WTC11 (cell line): Measurements from ENCODE around the gene NXN. TPM values are rescaled to one million over a fixed set of nuclear protein-coding genes. Genes with fewer than 3 reads are reported as not detected.

Experiments
- ATAC-seq: fragments of 200-7000 bp; cut with Tn5 transposase; 2 replicates; pipeline ENCODE4 v1.10.0; 2021; ENCODE audit warnings: mild to moderate bottlenecking, moderate library complexity
- CTCF ChIA-PET: fragments of 300-600 bp; sonication (Branson Sonifier 250); formaldehyde crosslinking; loops from one replicate; lab custom pipeline; 2021; ENCODE audit warnings: antibody characterized with exemption; lab: Charles Lee
- POLR2A ChIA-PET: fragments of 350-600 bp; sonication (Branson Sonifier 250); formaldehyde crosslinking; loops from one replicate; lab custom pipeline; 2021; ENCODE audit warnings: antibody characterized with exemption; lab: Charles Lee
- DNase-seq: peaks from one replicate; pipeline ENCODE4 v3.0.0; 2021; ENCODE audit warnings: low spot score
- H3K27ac Mint-ChIP-seq: 2 replicates; pipeline ENCODE4 v1.8.0; 2021; ENCODE audit warnings: mixed read lengths
- H3K27me3 Mint-ChIP-seq: 2 replicates; pipeline ENCODE4 v1.8.0; 2021; ENCODE audit warnings: low read depth, mild to moderate bottlenecking, moderate library complexity, mixed read lengths
- H3K36me3 Mint-ChIP-seq: 2 replicates; pipeline ENCODE4 v1.8.0; 2021; ENCODE audit warnings: mixed read lengths
- H3K4me1 Mint-ChIP-seq: 2 replicates; pipeline ENCODE4 v1.8.0; 2022; ENCODE audit warnings: mixed read lengths
- H3K4me3 Mint-ChIP-seq: 2 replicates; pipeline ENCODE4 v1.8.0; 2021; ENCODE audit warnings: mild to moderate bottlenecking, moderate library complexity, mixed read lengths
- H3K9me3 Mint-ChIP-seq: 2 replicates; pipeline ENCODE4 v1.8.0; 2021; ENCODE audit warnings: mixed read lengths
- AFF4 ChIP-seq: sonication (generic); formaldehyde crosslinking; IDR thresholded peaks from 2 replicates; pipeline ENCODE4 v1.8.1; 2023; ENCODE audit warnings: mild to moderate bottlenecking, missing genetic modification reagents, borderline replicate concordance
- EMX1 ChIP-seq: fragments of 250-450 bp; sonication (Bioruptor Pico); IDR thresholded peaks from 2 replicates; pipeline ENCODE4 v1.8.0; 2021; ENCODE audit warnings: mild to moderate bottlenecking
- GABPB1 ChIP-seq: sonication (generic); formaldehyde crosslinking; IDR thresholded peaks from 2 replicates; pipeline ENCODE4 v1.8.1; 2023; ENCODE audit warnings: mild to moderate bottlenecking, missing genetic modification reagents
- IRF1 ChIP-seq: sonication (generic); formaldehyde crosslinking; IDR thresholded peaks from 2 replicates; pipeline ENCODE4 v1.8.0; 2023; ENCODE audit warnings: missing genetic modification reagents
- MLX ChIP-seq: sonication (generic); formaldehyde crosslinking; IDR thresholded peaks from 2 replicates; pipeline ENCODE4 v1.8.1; 2023; ENCODE audit warnings: mild to moderate bottlenecking, missing genetic modification reagents, moderate library complexity
- NFE2L1 ChIP-seq: sonication (generic); formaldehyde crosslinking; IDR thresholded peaks from 2 replicates; pipeline ENCODE4 v1.8.1; 2023; ENCODE audit warnings: missing genetic modification reagents
- NFYB ChIP-seq: sonication (generic); formaldehyde crosslinking; conservative IDR thresholded peaks from 2 replicates; pipeline ENCODE4 v1.8.0; 2022; ENCODE audit warnings: low read depth, missing genetic modification reagents
- SMAD3 ChIP-seq: sonication (generic); formaldehyde crosslinking; IDR thresholded peaks from 2 replicates; pipeline ENCODE4 v1.8.0; 2022; ENCODE audit warnings: missing genetic modification reagents, mild to moderate bottlenecking, borderline replicate concordance
- SOX15 ChIP-seq: fragments of 250-450 bp; sonication (Bioruptor Pico); IDR thresholded peaks from 2 replicates; pipeline ENCODE4 v1.9.0; 2021; ENCODE audit warnings: mild to moderate bottlenecking
- TCF7 ChIP-seq: sonication (generic); formaldehyde crosslinking; IDR thresholded peaks from 2 replicates; pipeline ENCODE4 v1.8.0; 2022; ENCODE audit warnings: mild to moderate bottlenecking, low read depth, missing genetic modification reagents, moderate library complexity
- TEAD1 ChIP-seq: sonication (generic); formaldehyde crosslinking; IDR thresholded peaks from 2 replicates; pipeline ENCODE4 v1.8.0; 2022; ENCODE audit warnings: mild to moderate bottlenecking, missing genetic modification reagents
- TEAD4 ChIP-seq: sonication (generic); formaldehyde crosslinking; IDR thresholded peaks from 2 replicates; pipeline ENCODE4 v1.8.0; 2022; ENCODE audit warnings: mild to moderate bottlenecking, missing genetic modification reagents
- ZNF232 ChIP-seq: sonication (generic); formaldehyde crosslinking; IDR thresholded peaks from 2 replicates; pipeline ENCODE4 v1.8.0; 2022; ENCODE audit warnings: mild to moderate bottlenecking, missing genetic modification reagents
- total RNA-seq: library from RNA; stranded (reverse); gene quantifications from 3 replicates; pipeline ENCODE4 v1.2.3, GENCODE V29; 2021
- TF ChIP-seq, protein P1 (sequence below): fragments of 250-450 bp; sonication (Bioruptor Pico); IDR thresholded peaks from 2 replicates; pipeline ENCODE4 v1.9.0; 2021; ENCODE audit warnings: mild to moderate bottlenecking
- TF ChIP-seq, protein P2 (sequence below): sonication (generic); formaldehyde crosslinking; IDR thresholded peaks from 2 replicates; pipeline ENCODE4 v1.8.0; 2022; ENCODE audit warnings: mild to moderate bottlenecking, missing genetic modification reagents
- TF ChIP-seq, protein P3 (sequence below): fragments of 200-600 bp; IDR thresholded peaks from 2 replicates; pipeline ENCODE4 v1.8.0; 2022; ENCODE audit warnings: antibody characterized with exemption
- TF ChIP-seq, protein P4 (sequence below): sonication (generic); formaldehyde crosslinking; IDR thresholded peaks from 2 replicates; pipeline ENCODE4 v1.8.1; 2022; ENCODE audit warnings: mild to moderate bottlenecking, missing genetic modification reagents, moderate library complexity, borderline replicate concordance

NXN gene
- total RNA-seq, 1 experiment from 2014 or later, result 96.8 TPM

DNA sequence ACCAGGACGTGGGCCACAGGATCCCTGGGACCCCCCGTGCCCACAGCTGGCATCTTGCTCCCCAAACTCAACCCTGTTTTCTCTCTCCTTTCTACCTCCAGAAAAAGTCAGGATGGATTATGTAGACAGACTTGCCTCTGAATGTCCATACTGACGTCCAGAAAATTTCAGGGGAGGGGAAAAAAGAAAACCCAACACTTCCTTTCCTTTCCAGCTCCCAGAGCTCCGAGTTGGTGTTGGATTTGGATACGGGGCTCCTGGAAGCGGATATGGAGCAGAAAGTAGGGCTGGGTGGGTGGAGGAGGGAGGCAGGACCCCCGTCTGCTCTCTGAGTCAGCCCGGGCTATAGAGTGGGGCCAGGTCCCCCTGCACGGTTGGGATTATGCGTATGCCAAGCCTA is 127.2 kb downstream of the NXN start:
- POLR2A ChIA-PET, result interaction anchor here (0.9 to 1.1 kb wide), 2 partner anchors 15 to 225 kb away, joined by 3 read pairs; no protein-coding TSS in a partner anchor
- Mint-ChIP-seq H3K36me3 (no peaks in the 10 kb centered on the region), H3K27me3 (no peaks in the 10 kb centered on the region), H3K9me3 (no peaks in the 10 kb centered on the region), H3K4me3 (no peak overlapping the region), H3K27ac (peak overlapping the region; percentile 61; the same call in 1 of the 2 replicates), H3K4me1 (peaks cover 53% of the 10 kb centered on the region)
- CTCF ChIA-PET, result interaction anchor here (0.6 to 4.7 kb wide), 5 partner anchors 9 to 128 kb away, joined by 3 to 20 read pairs (median 6); partner anchors contain the start of gene NXN
- no peak for ATAC-seq
- no peak for DNase-seq
- TF ChIP-seq SMAD3 (CRISPR knock-in tag), result no peak
- TF ChIP-seq GABPB1, result no peak
- no peak for TF ChIP-seq TEAD1 (CRISPR knock-in tag)
- TF ChIP-seq SOX15 (CRISPR knock-in tag), result no peak
- TF ChIP-seq NFE2L1 (CRISPR knock-in tag), result no peak
- no peak for TF ChIP-seq TCF7
- TF ChIP-seq, protein P1, sequence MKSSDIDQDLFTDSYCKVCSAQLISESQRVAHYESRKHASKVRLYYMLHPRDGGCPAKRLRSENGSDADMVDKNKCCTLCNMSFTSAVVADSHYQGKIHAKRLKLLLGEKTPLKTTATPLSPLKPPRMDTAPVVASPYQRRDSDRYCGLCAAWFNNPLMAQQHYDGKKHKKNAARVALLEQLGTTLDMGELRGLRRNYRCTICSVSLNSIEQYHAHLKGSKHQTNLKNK (CRISPR knock-in tag), result no peak
- no peak for TF ChIP-seq MLX (CRISPR knock-in tag)
- TF ChIP-seq ZNF232, result no peak
- TF ChIP-seq AFF4 (CRISPR knock-in tag), result no peak
- TF ChIP-seq, protein P2, sequence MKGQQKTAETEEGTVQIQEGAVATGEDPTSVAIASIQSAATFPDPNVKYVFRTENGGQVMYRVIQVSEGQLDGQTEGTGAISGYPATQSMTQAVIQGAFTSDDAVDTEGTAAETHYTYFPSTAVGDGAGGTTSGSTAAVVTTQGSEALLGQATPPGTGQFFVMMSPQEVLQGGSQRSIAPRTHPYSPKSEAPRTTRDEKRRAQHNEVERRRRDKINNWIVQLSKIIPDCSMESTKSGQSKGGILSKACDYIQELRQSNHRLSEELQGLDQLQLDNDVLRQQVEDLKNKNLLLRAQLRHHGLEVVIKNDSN (CRISPR knock-in tag), result no peak
- no peak for TF ChIP-seq TEAD4 (CRISPR knock-in tag)
- TF ChIP-seq IRF1 (CRISPR knock-in tag), result no peak
- TF ChIP-seq EMX1, result no peak
- TF ChIP-seq NFYB, result no peak
- TF ChIP-seq, protein P3, sequence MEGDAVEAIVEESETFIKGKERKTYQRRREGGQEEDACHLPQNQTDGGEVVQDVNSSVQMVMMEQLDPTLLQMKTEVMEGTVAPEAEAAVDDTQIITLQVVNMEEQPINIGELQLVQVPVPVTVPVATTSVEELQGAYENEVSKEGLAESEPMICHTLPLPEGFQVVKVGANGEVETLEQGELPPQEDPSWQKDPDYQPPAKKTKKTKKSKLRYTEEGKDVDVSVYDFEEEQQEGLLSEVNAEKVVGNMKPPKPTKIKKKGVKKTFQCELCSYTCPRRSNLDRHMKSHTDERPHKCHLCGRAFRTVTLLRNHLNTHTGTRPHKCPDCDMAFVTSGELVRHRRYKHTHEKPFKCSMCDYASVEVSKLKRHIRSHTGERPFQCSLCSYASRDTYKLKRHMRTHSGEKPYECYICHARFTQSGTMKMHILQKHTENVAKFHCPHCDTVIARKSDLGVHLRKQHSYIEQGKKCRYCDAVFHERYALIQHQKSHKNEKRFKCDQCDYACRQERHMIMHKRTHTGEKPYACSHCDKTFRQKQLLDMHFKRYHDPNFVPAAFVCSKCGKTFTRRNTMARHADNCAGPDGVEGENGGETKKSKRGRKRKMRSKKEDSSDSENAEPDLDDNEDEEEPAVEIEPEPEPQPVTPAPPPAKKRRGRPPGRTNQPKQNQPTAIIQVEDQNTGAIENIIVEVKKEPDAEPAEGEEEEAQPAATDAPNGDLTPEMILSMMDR, result no peak
- TF ChIP-seq, protein P4, sequence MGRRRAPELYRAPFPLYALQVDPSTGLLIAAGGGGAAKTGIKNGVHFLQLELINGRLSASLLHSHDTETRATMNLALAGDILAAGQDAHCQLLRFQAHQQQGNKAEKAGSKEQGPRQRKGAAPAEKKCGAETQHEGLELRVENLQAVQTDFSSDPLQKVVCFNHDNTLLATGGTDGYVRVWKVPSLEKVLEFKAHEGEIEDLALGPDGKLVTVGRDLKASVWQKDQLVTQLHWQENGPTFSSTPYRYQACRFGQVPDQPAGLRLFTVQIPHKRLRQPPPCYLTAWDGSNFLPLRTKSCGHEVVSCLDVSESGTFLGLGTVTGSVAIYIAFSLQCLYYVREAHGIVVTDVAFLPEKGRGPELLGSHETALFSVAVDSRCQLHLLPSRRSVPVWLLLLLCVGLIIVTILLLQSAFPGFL (CRISPR knock-in tag), result no peak
